HG03432 (cell line): ENCODE data around the gene FAM53A.
"Not testable (repeated sequence)": the region's sequence is repeated elsewhere in the genome, so short reads cannot be mapped to it uniquely, and the experiment has no call there.

Experiments used
- ATAC-seq: cut with Tn5 transposase; IDR thresholded peaks from one replicate; pipeline ENCODE4 v1.9.1; 2021; ENCODE audit warnings: mild to moderate bottlenecking, moderate library complexity; ENCODE audit not compliant: unreplicated experiment

FAM53A gene

DNA sequence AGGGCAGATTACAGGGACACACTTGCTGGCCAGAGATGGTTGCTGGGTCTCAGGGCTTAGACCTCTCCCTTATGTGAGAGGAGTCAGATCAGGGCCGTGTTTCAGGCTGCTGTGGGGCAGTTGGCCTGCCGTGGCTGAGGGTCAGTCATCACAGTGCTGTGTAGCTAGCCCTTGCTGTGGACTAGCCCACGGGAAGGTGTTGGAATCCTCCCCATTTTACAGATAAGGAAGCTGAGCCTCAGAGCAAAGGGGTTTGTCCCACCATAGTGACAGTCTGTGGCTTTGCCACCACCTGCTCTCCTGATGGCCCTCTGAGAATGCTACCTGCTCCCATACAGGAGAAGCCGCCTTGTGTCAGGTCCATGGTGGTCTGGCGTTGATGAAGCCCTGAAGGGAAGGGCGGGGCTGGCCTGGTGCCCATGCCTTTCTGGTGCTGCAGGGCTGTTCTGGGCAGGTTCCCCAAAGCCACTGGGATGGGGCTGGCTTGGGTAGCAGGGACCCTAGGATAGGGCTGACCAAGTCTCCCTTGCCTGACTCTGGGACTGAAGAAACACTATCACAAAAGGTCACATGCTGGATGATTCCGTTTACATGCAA, 2.4 kb upstream of the FAM53A start:
- no peak for ATAC-seq

DNA sequence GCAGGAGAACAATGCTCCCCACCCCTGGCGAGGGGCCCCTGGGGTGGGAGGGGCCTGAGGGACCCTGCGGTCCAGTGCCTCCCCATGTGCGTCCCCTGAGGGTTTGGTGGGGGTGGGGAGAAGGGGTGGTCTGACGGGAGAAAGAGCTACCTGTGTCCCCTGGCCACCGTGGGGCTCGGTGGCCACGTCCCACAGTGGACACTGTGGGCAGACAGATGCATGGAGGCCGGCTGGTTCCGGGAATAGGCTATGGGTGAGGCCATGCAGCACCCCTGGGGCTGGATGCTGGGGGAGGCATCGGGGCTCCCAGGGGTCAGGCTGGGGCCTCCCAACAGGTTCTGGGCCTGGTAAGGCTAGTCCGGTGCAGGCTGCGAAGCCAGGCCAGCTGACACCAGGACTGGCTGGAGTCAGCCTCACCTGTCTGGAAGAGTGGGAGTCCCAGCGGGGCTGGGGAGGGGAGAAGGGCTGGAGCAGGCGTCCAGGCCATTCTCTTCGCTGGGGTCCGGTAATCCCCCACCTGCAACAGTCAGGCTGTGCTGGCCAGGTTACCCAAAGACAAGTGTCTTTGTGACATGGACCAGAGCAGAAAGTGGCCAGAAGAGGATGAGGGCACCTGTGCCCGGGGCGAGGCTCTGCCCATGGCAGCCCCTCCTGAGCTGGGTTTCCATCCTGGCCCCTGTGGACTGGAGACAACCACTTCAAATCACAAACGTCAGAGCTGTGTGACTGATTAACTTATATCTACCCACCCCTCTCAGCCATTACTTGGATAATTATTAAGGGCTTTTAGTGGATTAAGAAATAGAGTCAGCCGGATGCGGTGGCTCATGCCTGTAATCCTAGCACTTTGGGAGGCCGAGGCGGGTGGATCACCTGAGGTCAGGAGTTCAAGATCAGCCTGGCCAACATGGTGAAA, 1.4 kb upstream of the FAM53A start:
- ATAC-seq, result no peak

DNA sequence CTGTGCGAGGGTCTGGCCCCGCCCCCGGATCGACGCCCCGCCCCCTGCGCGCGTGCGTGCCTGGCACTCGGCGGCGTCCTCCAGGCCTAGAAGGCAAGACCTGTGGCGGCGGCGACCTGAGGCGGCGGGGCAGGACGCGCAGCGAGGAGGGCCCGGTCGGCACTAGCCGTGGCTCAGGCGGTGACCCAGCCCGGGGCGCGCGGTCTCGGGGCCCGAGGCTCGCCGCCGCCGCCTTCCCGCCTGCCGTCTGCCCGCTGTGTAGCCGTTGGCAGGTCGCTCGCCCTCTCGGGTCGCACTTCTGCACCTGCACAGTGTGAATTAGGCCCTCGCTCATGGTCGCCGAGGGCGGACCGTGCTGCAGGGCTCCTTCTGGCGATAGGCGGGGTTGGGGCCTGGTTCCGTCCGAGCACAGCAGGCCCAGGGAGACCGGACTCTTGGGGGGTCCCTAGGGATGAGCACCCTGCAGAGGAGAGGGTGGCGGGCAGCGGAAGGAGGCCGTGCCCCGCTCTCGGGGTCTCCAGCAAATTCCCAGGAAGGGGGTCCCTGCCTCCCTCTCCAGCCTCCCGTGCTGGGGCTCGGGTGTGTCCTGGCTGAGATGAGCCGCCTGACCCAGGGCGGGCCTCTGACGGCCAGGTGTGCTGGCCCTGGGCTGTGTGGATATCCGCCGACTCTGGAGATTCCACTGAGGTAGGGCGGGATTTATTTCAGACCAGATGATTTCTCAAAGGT, 557 bp upstream of the FAM53A start:
- no peak for ATAC-seq

DNA sequence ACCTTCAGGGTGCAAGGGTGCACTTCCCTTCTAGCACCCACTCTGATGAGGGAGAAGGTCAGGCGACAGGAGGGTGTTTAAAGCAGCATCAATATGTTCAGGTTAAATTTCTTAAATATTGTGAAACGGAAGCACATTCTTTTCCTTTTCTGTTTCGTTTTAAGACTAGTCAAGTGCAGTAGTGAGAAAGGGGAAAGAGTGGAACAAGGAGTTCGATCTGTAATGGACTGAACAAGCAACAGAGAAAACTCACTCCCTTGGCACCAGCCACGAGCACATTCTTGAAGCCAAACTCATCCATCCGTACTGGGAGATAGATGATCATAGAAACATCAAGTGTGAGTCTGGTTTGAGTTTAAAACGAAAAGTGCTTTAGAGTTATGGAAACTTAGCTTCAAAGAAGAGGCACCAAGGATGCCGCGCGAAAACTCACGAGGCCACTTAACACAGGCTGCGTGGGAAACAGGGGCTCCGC, 815 bp downstream of the FAM53A start:
- no peak for ATAC-seq

DNA sequence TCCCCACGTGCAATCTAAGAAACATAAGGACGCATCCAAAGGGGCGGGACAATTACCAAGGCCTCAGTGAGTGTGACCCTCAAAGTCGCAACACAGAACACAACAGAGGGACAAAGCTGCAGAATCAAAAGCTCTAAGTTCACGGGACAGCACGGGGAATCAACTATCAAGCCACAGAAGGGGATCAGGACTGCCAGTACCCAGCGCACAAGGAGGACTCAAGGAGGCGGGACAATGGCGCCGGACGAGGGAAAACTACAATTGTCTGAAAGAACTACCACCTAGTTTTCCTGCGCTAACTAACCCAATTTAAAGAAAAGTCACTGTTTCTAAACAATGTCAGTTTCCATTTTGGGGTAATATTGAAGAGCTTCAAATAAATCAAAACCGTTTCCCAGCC, 1.3 kb downstream of the FAM53A start:
- no peak for ATAC-seq

DNA sequence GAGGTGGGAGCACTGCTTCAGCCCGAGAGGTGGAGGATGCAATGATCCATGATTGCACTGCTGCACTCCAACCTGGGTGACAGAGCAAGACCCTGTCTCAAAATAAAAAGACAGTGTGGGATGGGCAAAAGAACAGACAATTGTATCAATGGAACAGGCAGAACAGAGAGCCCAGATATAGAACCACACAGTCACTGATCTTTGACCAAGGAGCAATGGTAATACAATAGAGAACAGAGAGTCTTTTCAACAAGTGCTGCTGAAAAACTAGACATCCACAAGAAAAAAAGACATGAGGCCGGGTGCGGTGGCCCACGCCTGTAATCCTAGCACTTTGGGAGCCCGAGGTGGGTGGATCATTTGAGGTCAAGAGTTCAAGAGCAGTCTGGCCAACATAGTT, 5.9 kb downstream of the FAM53A start:
- no peak for ATAC-seq

DNA sequence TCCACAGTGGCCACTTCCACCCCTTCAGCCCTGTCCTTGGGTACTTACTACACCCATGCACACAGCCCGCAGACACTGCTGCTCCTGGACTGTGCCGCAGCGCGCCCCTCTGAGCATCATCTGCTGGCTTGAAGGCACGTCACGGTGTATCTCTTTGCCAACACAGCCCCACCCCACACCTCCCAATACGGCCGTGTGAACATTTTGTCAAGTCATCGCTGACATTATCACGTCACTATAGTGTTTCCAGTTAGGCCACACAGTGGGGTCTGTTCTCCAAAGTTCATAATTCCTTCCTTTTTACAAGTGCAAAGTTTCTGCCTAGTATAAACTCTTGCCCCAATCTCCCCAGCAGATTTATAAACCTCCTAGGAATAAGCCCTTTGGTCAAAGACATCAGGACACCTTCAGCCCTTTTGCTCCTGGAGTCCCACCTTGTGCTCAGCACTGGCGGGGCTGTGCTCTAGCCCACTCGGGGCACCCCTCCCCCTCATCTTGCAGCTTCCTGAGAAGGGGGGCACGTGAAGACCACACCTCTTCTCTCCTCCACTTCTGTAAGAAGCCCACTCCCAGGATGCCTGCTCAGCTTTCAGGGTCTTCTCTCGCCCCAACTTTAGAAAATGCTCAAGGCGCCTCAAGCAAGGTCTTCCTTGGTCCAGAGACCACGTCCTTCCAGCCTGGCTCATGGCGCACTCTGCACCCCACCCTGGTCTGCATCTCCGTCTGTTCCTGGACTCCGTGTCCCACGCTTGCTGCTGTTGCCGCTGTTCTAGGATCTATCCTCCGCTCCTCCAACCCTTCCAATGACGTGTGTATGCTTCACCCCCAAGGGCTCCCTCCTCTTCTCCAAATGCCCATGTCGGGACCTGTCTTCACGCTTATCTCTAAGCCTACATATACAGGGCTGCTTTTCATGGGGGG, 7.2 kb downstream of the FAM53A start:
- no peak for ATAC-seq

DNA sequence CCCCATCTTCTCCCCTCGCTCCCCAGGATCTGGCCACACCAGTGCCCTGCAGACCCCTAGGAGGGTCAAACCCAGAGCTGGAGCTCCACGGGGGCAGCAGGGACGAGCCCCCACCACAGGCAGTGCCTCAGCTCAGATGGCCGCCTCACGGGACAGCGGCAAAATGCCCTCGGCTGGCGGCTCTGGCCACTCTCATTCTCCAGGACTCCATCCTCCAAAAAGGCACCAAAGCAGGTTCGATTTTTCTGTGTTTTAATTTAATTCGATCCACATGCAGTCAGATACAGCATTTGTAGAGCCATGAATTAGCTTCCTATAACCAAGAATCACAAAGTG, 8.3 kb downstream of the FAM53A start:
- no peak for ATAC-seq

DNA sequence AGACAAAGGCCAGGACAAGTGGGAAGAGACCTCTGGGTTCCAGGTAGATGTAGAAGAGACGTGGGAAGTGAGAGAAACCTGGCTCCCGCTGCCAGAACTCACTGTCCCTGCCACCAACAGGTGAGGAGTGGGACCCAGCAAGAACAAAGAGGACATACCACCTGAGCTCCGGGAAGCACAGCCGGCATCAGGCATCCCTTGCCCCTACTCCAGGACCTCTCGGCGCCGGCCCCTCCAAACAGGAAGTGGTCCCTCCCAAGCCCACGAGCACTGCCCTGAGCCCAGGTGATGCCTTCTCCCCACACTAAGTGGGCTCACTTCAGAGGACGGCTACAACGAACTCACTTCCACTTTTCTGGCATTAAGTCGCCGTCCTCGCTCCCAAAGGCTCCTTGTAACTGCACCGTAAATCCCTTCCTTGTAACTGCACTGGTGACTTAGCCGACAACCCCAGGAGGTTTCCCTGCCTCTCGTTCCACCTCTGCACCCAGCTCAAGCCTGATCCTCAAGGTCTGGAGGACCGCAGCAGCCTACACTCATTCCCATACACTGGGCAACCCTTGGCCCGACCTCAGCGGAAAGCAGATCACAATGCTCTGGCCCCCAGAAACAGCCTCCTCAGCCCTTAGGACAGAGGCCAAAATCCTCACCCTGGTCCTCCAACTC, 8.8 kb downstream of the FAM53A start:
- no peak for ATAC-seq

DNA sequence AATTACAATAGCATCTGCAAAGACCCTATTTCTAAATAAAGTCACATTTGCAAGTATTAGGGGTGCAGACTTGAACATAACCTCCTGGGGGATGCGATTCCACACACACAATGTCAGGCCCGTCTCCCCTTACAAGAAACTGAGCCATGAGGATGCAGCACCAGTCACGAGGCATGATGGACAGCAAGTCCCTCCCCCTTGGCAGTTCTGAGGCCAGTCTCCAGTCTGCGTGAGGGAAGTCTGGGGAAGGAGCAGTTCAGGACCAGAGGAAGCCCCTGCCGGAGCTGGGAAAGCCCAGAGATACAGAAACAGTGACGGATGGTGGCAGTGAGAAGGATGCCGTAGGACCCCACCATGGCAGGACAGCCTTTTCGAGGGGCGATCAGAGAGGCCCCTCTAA, 9.4 kb downstream of the FAM53A start:
- no peak for ATAC-seq

DNA sequence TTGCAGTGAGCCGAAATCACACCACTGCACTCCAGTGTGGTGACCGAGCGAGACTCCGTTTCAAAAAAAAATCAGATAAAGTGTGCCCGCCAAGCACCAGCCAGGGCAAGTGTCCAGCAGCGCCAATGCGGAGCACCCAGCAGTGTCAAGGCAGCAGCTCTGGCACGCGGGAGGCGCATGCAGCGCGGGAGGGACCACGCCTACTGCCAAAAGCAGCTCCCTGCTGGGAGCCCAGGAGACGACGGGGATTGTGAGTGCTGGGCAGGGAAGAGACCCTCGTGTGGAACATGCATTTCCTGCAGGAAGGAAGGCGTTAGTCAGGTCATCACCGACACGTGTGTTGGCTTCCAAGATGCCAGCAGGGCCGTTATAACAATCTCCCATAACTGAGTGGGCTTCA, 10.4 kb downstream of the FAM53A start:
- no peak for ATAC-seq

DNA sequence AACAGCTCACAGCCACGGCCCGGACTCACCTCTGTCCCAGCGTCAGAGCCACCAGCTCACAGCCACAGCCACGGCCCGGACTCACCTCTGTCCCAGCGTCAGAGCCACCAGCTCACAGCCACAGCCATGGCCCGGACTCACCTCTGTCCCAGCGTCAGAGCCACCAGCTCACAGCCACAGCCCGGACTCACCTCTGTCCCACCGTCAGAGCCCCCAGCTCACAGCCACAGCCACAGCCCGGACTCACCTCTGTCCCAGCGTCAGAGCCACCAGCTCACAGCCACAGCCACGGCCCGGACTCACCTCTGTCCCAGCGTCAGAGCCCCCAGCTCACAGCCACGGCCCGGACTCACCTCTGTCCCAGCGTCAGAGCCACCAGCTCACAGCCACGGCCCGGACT, 13.1 kb downstream of the FAM53A start:
- ATAC-seq, result not testable (repeated sequence)

DNA sequence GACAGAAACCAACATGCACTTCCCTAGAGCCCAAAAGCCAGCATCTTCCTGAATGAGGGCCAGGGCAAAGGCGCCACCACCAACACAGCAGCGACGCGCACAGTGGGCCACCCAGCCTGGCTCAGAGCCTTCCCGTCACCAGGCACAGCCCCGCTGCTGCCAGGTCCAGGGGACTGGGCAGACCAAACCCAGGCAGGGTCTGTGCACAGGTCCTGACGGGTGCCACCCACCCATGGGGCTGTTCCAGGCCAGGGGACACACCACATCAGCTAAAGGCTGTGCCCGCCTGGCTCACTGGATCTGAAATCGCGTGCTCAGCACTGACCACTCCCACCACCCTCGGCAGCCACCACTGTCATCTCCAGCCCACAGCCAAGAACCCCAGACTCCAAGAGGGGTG, 13.8 kb downstream of the FAM53A start:
- no peak for ATAC-seq

DNA sequence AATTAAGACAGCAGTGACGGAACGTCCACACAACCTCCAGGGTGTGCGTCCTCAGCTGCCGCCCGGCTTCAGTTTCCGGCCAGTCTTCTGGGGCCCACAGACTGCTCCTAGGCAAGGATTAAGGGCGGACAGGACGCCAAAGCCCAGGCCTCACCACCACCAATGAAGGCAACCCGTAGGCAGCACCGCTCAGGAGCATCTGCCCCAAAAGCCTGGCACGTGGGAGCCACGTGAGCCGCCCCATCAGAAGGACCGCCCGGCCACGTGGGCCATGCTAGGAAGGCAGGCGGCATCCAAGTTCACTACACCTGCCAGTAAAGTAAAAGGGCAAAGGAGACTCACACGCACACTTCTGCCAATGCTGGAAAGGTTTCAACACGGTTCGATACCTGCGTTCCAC, 14.3 kb downstream of the FAM53A start:
- no peak for ATAC-seq

DNA sequence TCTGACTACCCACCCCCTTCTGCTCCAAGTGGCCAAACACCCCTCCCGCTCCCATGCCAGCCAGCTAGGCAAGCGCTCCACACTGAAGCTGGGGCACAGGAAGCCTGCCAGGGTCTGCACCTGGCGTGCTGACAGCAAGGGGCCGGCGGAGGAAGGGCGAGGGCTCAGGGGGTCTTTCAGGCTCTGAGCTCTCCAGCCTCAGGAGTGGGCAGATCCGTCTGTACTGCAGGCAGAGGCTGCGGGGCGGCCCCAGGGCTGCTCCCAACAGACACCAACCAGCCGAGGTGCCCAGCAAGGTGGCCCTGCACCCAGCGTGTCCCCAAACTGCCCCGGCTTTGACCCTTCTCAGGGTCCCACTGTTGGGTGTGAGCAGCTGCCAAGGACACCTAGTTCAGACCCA, 14.8 kb downstream of the FAM53A start:
- no peak for ATAC-seq

DNA sequence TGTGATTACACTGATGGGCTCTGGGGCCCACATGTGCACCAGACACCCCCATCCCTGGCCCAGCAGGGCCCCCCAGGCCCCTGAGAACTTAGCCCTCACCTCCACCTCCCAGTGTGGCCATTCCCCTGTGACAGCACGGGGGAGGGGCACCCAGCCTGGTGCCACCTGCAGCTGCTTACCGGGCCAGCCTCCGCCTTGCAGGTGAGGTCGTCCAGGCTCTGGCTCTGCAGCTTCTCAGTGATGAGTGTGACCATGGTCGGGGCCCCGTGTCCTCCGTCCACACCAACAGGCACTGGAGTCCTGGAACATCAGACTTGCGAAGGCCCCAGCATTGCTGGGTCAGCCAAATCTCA, 15.6 kb downstream of the FAM53A start:
- ATAC-seq, result no peak

DNA sequence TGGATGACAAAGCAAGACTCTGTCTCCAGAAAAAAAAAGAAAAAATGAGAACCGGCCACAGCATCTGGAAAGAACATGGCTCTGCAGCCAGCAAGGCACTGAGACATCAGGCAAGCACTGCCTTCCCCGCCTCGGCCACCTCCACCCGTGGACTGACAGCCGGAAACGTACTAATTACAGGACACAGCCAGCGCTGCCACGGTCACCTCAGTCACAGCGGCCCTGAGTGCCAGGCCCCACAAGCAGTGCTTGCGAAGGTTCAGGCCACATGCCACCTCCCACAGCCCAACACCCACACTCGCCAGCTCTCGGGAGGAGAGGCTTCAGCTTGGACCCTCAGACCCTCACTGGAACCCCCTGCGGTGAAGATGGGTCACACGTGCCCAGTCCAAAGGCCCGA, 16.8 kb downstream of the FAM53A start:
- ATAC-seq, result no peak

DNA sequence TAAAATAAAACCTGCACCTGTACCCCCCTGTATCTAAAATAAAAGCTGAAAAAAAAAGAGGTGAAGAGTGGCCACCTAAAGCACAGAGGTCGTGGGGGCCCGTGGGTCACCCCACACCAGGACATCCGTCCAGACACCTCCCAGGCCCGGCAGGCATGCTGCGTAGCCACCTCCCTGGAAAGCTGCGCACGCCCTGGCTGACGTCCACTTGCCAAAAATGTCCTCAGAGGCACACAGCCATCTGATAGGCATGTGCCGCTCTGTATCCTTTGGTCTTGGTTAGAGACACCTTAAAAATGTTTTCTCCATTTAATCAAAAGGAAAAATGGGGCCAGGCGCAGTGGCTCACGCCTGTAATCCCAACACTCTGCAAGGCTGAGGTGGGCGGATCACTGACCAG, 17.7 kb downstream of the FAM53A start:
- ATAC-seq, result no peak

DNA sequence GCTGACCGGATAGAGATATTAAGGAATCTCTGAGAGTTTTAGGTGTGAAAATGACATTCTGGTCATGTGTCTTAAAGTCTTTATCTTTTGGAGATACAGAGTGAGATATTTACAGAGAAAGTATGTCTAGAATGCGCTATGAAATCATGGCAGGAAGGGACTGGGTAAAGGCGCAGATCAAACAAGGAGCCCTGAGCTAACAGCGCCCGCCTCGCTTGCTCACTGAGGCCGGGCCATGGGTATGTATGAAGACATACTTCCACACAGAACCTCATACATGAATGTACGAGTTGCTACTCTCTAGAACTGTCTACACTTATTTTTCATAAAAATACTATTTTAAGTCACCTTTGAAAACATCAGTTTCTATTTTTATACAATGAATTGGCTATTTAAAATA, 20.0 kb downstream of the FAM53A start:
- no peak for ATAC-seq

DNA sequence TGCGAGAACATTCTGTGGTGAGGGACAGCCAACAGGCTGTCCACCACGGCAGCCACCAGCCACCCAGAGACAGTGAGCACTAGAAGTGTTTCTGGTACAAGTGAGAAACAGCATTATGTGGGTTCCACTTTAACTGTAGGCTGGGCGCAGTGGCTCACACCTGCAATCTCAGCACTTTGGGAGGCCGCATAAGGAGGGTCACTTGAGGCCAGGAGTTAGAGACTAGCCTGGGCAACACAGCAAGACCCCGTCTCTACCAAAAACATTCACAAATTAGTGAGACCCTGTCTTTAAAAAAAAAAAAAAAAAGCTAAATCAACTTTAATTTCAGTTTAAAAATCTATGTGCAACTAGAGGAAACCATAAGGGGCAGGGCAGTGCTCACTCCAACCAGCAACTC, 20.6 kb downstream of the FAM53A start:
- ATAC-seq, result no peak
